K562 (cell line): Measurements from ENCODE around the gene IDH3G. TPM values are rescaled to one million over a fixed set of nuclear protein-coding genes. Genes with fewer than 3 reads are reported as not detected.

Experiments
- CREB3 ChIP-seq: fragments of 450-650 bp; conservative IDR thresholded peaks from 2 replicates; pipeline ENCODE4 v1.6.1; 2016; ENCODE audit warnings: missing genetic modification characterization, low read depth, mild to moderate bottlenecking, missing compliant biosample characterization, moderate library complexity
- ELF4 ChIP-seq: fragments of 450-650 bp; formaldehyde crosslinking; IDR thresholded peaks from 2 replicates; pipeline ENCODE4 v1.4.0; 2022; ENCODE audit warnings: missing genetic modification characterization
- KHSRP ChIP-seq: fragments of 450-650 bp; IDR thresholded peaks from 2 replicates; pipeline ENCODE4 v1.6.1; 2017
- MAFK ChIP-seq: IDR thresholded peaks from 2 replicates; pipeline ENCODE4 v1.6.1; 2011; ENCODE audit warnings: low read length, improper control_type of control experiment
- MGA ChIP-seq: fragments of 450-650 bp; IDR thresholded peaks from 2 replicates; pipeline ENCODE4 v1.6.1; 2016; ENCODE audit warnings: mild to moderate bottlenecking, moderate library complexity
- MTA3 ChIP-seq: fragments of 450-650 bp; formaldehyde crosslinking; IDR thresholded peaks from 2 replicates; pipeline ENCODE4 v1.6.1; 2017; ENCODE audit warnings: mild to moderate bottlenecking, borderline replicate concordance
- NFATC3 ChIP-seq: fragments of 450-650 bp; IDR thresholded peaks from 2 replicates; pipeline ENCODE4 v1.6.1; 2017; ENCODE audit warnings: mild to moderate bottlenecking
- RBM22 ChIP-seq: fragments of 200-400 bp; formaldehyde crosslinking; IDR thresholded peaks from 2 replicates; pipeline ENCODE4 v1.6.1; 2018; ENCODE audit warnings: low read length, low read depth; ENCODE audit not compliant: poor library complexity, severe bottlenecking
- SAFB ChIP-seq: fragments of 200-400 bp; formaldehyde crosslinking; IDR thresholded peaks from 2 replicates; pipeline ENCODE4 v1.6.1; 2017; ENCODE audit warnings: low read depth, low read length, borderline replicate concordance
- SP2 ChIP-seq: IDR thresholded peaks from 2 replicates; pipeline ENCODE4 v1.6.1; 2011; ENCODE audit warnings: mild to moderate bottlenecking, low read depth, low read length, moderate library complexity; ENCODE audit not compliant: poor library complexity, severe bottlenecking; ENCODE audit errors: extremely low read depth
- SREBF2 ChIP-seq: sonication (generic); formaldehyde crosslinking; IDR thresholded peaks from 2 replicates; pipeline ENCODE4 v1.4.0; 2020; ENCODE audit warnings: mild to moderate bottlenecking, missing genetic modification reagents
- TAL1 ChIP-seq: fragments of 450-650 bp; IDR thresholded peaks from 2 replicates; pipeline ENCODE4 v1.6.1; 2016; ENCODE audit warnings: mild to moderate bottlenecking
- ZNF511 ChIP-seq: sonication (generic); formaldehyde crosslinking; IDR thresholded peaks from 2 replicates; pipeline ENCODE4 v1.8.0; 2022; ENCODE audit warnings: mild to moderate bottlenecking, missing genetic modification reagents
- ZNF780A ChIP-seq: fragments of 250-450 bp; sonication (Bioruptor Pico); IDR thresholded peaks from 2 replicates; pipeline ENCODE4 v1.5.0; 2021; ENCODE audit warnings: mild to moderate bottlenecking
- ZNF79 ChIP-seq: fragments of 250-450 bp; sonication (Bioruptor Pico); IDR thresholded peaks from 2 replicates; pipeline ENCODE4 v1.4.0; 2020; ENCODE audit warnings: low read depth, mild to moderate bottlenecking, moderate library complexity
- polyA plus RNA-seq, 8 experiments: library from polyadenylated mRNA; depleted of rRNA in 4 of 8; stranded (reverse) in 5 of 8; unstranded in 3 of 8; fragments of >200 nt; fragmentation: Nextera tagmentation in 2 of 8; fragmentation: Illumina TruSeq in 1 of 8; extraction: Ambion mirVana in 2 of 8; extraction: Trizol in 1 of 8; gene quantifications; 2 replicates each; pipeline versions ENCODE4 v1.2.1 to v1.2.3, GENCODE V29; 2011 to 2014; ENCODE audit warnings: inconsistent platforms in 1 of 8, missing spikeins in 1 of 8
- total RNA-seq, 7 experiments: library from RNA; depleted of rRNA in 6 of 7; stranded (reverse); fragments of >200 nt in 6 of 7; fragmentation: Illumina TruSeq in 2 of 7; extraction: Trizol in 2 of 7; gene quantifications; 2 replicates each; pipeline versions ENCODE4 v1.2.1 to v1.2.3, GENCODE V29; 2011 to 2021; ENCODE audit warnings: low replicate concordance in 1 of 7

The IDH3G gene
- total and polyA plus RNA-seq, 9 of the 15 experiments (the other 6 are each of a cell fraction or from before 2014, with no cell fraction given), result 24.3 to 72.5 (median 37.9) TPM

- TF ChIP-seq MTA3, result peak; percentile 64; the same call in 1 of the 2 replicates
- TF ChIP-seq TAL1, result peak; percentile 87
- TF ChIP-seq ZNF780A (CRISPR knock-in tag), result no peak
- TF ChIP-seq SP2, result no peak
- TF ChIP-seq ELF4, result no peak
- no peak for TF ChIP-seq NFATC3
- no peak for TF ChIP-seq ZNF79
- TF ChIP-seq SREBF2 (CRISPR knock-in tag), result no peak
- no peak for TF ChIP-seq SAFB
- TF ChIP-seq KHSRP, result no peak
- peak; percentile 87 for TF ChIP-seq MGA
- TF ChIP-seq ZNF511 (CRISPR knock-in tag), result no peak
- TF ChIP-seq MAFK, result no peak
- TF ChIP-seq RBM22, result no peak
- TF ChIP-seq CREB3, result peak; percentile 77; the same call in 1 of the 2 replicates
Measured at GRCh38 chrX:153765138-153766079, 28.8 kb downstream of the IDH3G start (continued).
